Activated naive CD8-positive, alpha-beta T cell treated with anti-CD3 and anti-CD28 coated beads, Interleukin-2, amount 10 ng/mL, durations not matched to agents 7 days and 5 days (primary cell): Measurements from ENCODE around the gene GPR42. TPM values are rescaled to one million over a fixed set of nuclear protein-coding genes. Genes with fewer than 3 reads are reported as not detected.
"Not testable (repeated sequence)": the region's sequence is repeated elsewhere in the genome, so short reads cannot be mapped to it uniquely, and the experiment has no call there.

Experiments
- ATAC-seq: fragments of 150-1000 bp; cut with Tn5 transposase; one replicate; pipeline ENCODE4 v1.10.0; 2021; ENCODE audit warnings: low read depth, moderate library complexity
- POLR2A ChIA-PET: fragments of 350-600 bp; sonication (Branson Sonifier 250); formaldehyde crosslinking; loops from one replicate; lab custom pipeline; 2021; ENCODE audit warnings: antibody characterized with exemption; lab: Charles Lee
- DNase-seq: peaks from one replicate; pipeline ENCODE4 v3.0.0; 2021
- H3K27ac Mint-ChIP-seq: one replicate; pipeline ENCODE4 v1.8.0; 2022; ENCODE audit warnings: mild to moderate bottlenecking, mixed read lengths
- H3K27me3 Mint-ChIP-seq: one replicate; pipeline ENCODE4 v1.8.0; 2022; ENCODE audit warnings: mild to moderate bottlenecking, moderate library complexity, mixed read lengths
- H3K36me3 Mint-ChIP-seq: one replicate; pipeline ENCODE4 v1.8.0; 2021; ENCODE audit warnings: mild to moderate bottlenecking, mixed read lengths
- H3K4me1 Mint-ChIP-seq: one replicate; pipeline ENCODE4 v1.8.0; 2021; ENCODE audit warnings: mixed read lengths
- H3K4me3 Mint-ChIP-seq: one replicate; pipeline ENCODE4 v1.8.0; 2022; ENCODE audit warnings: mild to moderate bottlenecking, moderate library complexity, mixed read lengths
- H3K9me3 Mint-ChIP-seq: one replicate; pipeline ENCODE4 v1.8.0; 2021; ENCODE audit warnings: mixed read lengths
- total RNA-seq, 2 experiments: library from RNA; stranded (reverse); gene quantifications; one replicate each; pipeline ENCODE4 v1.2.3, GENCODE V29; 2021

The GPR42 gene
- total RNA-seq, 2 experiments from 2014 or later, result not detected

- Mint-ChIP-seq H3K4me3 (no peak overlapping the region), H3K27me3 (peaks cover 5% of the 10 kb centered on the region), H3K9me3 (no peaks in the 10 kb centered on the region), H3K27ac (no peak overlapping the region), H3K36me3 (no peaks in the 10 kb centered on the region), H3K4me1 (no peaks in the 10 kb centered on the region)
- ATAC-seq, result no peak
- no peak for DNase-seq
- POLR2A ChIA-PET, result no interaction called here
Measured at GRCh38 chr19:35399948-35400772, 29.3 kb downstream of the GPR42 start.

- H3K9me3 Mint-ChIP-seq, result no peaks in the 10 kb centered on the region
- no peak overlapping the region for H3K27ac Mint-ChIP-seq
- H3K4me3 Mint-ChIP-seq, result no peak overlapping the region
- H3K36me3 Mint-ChIP-seq, result no peaks in the 10 kb centered on the region
- peaks cover 5% of the 10 kb centered on the region for H3K27me3 Mint-ChIP-seq
- ATAC-seq (no peak), DNase-seq (no peak)
- POLR2A ChIA-PET, result no interaction called here
- H3K4me1 Mint-ChIP-seq, result no peaks in the 10 kb centered on the region
Measured at GRCh38 chr19:35400773-35401100, 29.9 kb downstream of the GPR42 start.

- ATAC-seq, POLR2A ChIA-PET, H3K4me3 Mint-ChIP-seq, H3K36me3 Mint-ChIP-seq, DNase-seq, H3K27ac Mint-ChIP-seq, H3K4me1 Mint-ChIP-seq, H3K27me3 Mint-ChIP-seq, H3K9me3 Mint-ChIP-seq: not testable (repeated sequence)
Measured at GRCh38 chr19:35401416-35401815, 30.5 kb downstream of the GPR42 start.

- Mint-ChIP-seq H3K9me3 (no peaks in the 10 kb centered on the region), H3K36me3 (no peaks in the 10 kb centered on the region), H3K4me3 (no peak overlapping the region), H3K27ac (no peak overlapping the region), H3K4me1 (no peaks in the 10 kb centered on the region), H3K27me3 (peaks cover 5% of the 10 kb centered on the region)
- DNase-seq, result no peak
- POLR2A ChIA-PET, result no interaction called here
- no peak for ATAC-seq
Measured at GRCh38 chr19:35403116-35403760, 32.4 kb downstream of the GPR42 start.

GRCh38 chr19:35404879-35405622, 34.2 kb downstream of the GPR42 start:
- Mint-ChIP-seq H3K4me1 (no peaks in the 10 kb centered on the region), H3K4me3 (no peak overlapping the region), H3K36me3 (no peaks in the 10 kb centered on the region), H3K9me3 (no peaks in the 10 kb centered on the region), H3K27me3 (peaks cover 15% of the 10 kb centered on the region), H3K27ac (no peak overlapping the region)
- no peak for ATAC-seq
- DNase-seq, result no peak
- POLR2A ChIA-PET, result no interaction called here

GRCh38 chr19:35407619-35408018, 36.8 kb downstream of the GPR42 start:
- no peak overlapping the region for H3K4me3 Mint-ChIP-seq
- no peak for ATAC-seq
- DNase-seq, result no peak
- H3K4me1 Mint-ChIP-seq, result no peaks in the 10 kb centered on the region
- H3K27me3 Mint-ChIP-seq, result peaks cover 22% of the 10 kb centered on the region
- H3K36me3 Mint-ChIP-seq, result no peaks in the 10 kb centered on the region
- POLR2A ChIA-PET, result no interaction called here
- H3K27ac Mint-ChIP-seq, result no peak overlapping the region
- no peaks in the 10 kb centered on the region for H3K9me3 Mint-ChIP-seq

- H3K27ac Mint-ChIP-seq, result no peak overlapping the region
- H3K4me3 Mint-ChIP-seq, result no peak overlapping the region
- H3K27me3 Mint-ChIP-seq, result peaks cover 27% of the 10 kb centered on the region
- no peaks in the 10 kb centered on the region for H3K4me1 Mint-ChIP-seq
- DNase-seq (no peak), ATAC-seq (no peak)
- H3K36me3 Mint-ChIP-seq, result no peaks in the 10 kb centered on the region
- H3K9me3 Mint-ChIP-seq, result no peaks in the 10 kb centered on the region
- POLR2A ChIA-PET, result no interaction called here
Measured at GRCh38 chr19:35408284-35409171, 37.7 kb downstream of the GPR42 start.

GRCh38 chr19:35409191-35409590, 38.3 kb downstream of the GPR42 start:
- H3K27me3 Mint-ChIP-seq, result peaks cover 34% of the 10 kb centered on the region
- H3K4me1 Mint-ChIP-seq, result no peaks in the 10 kb centered on the region
- POLR2A ChIA-PET, result no interaction called here
- no peak for ATAC-seq
- H3K27ac Mint-ChIP-seq, result no peak overlapping the region
- no peak overlapping the region for H3K4me3 Mint-ChIP-seq
- no peaks in the 10 kb centered on the region for H3K9me3 Mint-ChIP-seq
- no peak for DNase-seq
- H3K36me3 Mint-ChIP-seq, result no peaks in the 10 kb centered on the region

GRCh38 chr19:35410487-35410886, 39.6 kb downstream of the GPR42 start:
- no peak overlapping the region for H3K4me3 Mint-ChIP-seq
- H3K27me3 Mint-ChIP-seq, result peaks cover 34% of the 10 kb centered on the region
- no peaks in the 10 kb centered on the region for H3K36me3 Mint-ChIP-seq
- ATAC-seq, result no peak
- POLR2A ChIA-PET, result no interaction called here
- no peak for DNase-seq
- H3K4me1 Mint-ChIP-seq, result no peaks in the 10 kb centered on the region
- no peak overlapping the region for H3K27ac Mint-ChIP-seq
- no peaks in the 10 kb centered on the region for H3K9me3 Mint-ChIP-seq

GRCh38 chr19:35414442-35414841, 43.6 kb downstream of the GPR42 start:
- Mint-ChIP-seq H3K27ac (no peak overlapping the region), H3K36me3 (no peaks in the 10 kb centered on the region), H3K4me1 (no peaks in the 10 kb centered on the region), H3K27me3 (peaks cover 48% of the 10 kb centered on the region), H3K9me3 (no peaks in the 10 kb centered on the region), H3K4me3 (no peak overlapping the region)
- no peak for ATAC-seq
- no peak for DNase-seq
- POLR2A ChIA-PET, result no interaction called here

- DNase-seq, result no peak
- no peak overlapping the region for H3K4me3 Mint-ChIP-seq
Measured at GRCh38 chr19:35416331-35416730, 45.5 kb downstream of the GPR42 start.

GRCh38 chr19:35417278-35417677, 46.4 kb downstream of the GPR42 start:
- Mint-ChIP-seq H3K4me3 (no peak overlapping the region), H3K27me3 (peaks cover 46% of the 10 kb centered on the region), H3K27ac (no peak overlapping the region), H3K9me3 (no peaks in the 10 kb centered on the region), H3K4me1 (no peaks in the 10 kb centered on the region), H3K36me3 (no peaks in the 10 kb centered on the region)
- POLR2A ChIA-PET, result no interaction called here
- DNase-seq (no peak), ATAC-seq (no peak)

More at GRCh38 chr19:35416331-35416730, 45.5 kb downstream of the GPR42 start:
- Mint-ChIP-seq H3K9me3 (no peaks in the 10 kb centered on the region), H3K36me3 (no peaks in the 10 kb centered on the region), H3K4me1 (no peaks in the 10 kb centered on the region), H3K27me3 (peaks cover 41% of the 10 kb centered on the region), H3K27ac (no peak overlapping the region)
- ATAC-seq, result no peak
- POLR2A ChIA-PET, result no interaction called here
